HG02642 (cell line): Measurements from ENCODE around the gene DNTT.
"Not testable (repeated sequence)": the region's sequence is repeated elsewhere in the genome, so short reads cannot be mapped to it uniquely, and the experiment has no call there.

Experiments
- ATAC-seq: cut with Tn5 transposase; IDR thresholded peaks from one replicate; pipeline ENCODE4 v1.9.1; 2021; ENCODE audit warnings: mild to moderate bottlenecking; ENCODE audit not compliant: unreplicated experiment, poor library complexity

The DNTT gene

DNA sequence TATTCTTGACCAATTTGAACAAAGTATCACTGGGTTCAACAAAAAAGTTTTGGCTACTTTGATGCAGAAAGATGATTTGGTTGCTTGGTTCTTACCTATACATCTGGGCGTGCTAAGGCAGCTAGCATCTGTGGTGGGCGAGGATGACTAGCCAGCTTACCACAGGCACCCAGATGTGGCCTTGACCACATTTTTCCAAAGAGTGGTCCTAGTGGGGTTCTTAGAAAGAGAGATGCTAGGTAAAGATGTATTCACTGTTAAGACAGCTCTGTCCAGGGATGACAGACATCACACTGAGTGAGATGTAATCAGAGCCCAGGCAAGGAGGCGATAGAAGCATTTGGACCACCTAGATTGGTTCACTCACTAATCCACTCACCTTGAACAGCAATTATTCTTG lies 785 bp downstream of the DNTT start:
- ATAC-seq, result no peak

DNA sequence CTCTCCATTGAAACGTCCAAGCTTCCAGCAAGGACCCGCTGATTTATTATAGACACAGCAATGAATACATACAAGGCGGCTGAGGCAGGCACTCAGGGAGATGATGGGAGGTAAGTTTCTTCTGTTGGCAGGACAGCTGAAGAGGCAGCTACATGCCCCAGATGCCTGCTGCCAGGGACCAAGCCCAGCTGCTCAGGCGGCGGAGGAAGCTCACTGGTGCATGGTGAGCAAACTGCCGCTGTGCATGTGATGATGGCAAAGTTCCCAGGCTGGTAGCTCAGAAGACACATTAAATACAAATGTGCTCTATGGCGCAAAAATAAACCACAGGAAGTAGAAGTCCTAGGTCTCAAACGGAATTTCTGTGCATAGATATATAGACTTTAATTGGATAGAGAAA lies 2.3 kb downstream of the DNTT start:
- ATAC-seq, result peak; percentile 64

DNA sequence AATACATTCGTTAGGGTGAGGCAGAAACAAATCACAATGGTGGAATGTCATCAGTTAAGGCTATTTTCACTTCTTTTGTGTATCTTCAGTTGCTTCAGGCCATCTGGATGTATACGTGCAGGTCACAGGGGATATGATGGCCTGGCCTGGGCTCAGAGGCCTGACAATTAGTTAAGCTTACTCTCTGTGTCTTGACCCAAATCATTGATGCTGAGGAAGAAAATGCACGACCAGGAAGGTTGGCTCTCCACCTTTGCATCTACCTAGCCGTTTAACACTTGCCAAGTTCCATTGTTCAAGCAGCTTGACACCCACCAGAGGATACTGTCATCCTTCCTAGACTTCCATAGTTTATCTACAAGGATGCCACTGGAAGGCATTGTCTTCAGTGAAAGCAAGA lies 4.6 kb downstream of the DNTT start:
- ATAC-seq, result not testable (repeated sequence)

DNA sequence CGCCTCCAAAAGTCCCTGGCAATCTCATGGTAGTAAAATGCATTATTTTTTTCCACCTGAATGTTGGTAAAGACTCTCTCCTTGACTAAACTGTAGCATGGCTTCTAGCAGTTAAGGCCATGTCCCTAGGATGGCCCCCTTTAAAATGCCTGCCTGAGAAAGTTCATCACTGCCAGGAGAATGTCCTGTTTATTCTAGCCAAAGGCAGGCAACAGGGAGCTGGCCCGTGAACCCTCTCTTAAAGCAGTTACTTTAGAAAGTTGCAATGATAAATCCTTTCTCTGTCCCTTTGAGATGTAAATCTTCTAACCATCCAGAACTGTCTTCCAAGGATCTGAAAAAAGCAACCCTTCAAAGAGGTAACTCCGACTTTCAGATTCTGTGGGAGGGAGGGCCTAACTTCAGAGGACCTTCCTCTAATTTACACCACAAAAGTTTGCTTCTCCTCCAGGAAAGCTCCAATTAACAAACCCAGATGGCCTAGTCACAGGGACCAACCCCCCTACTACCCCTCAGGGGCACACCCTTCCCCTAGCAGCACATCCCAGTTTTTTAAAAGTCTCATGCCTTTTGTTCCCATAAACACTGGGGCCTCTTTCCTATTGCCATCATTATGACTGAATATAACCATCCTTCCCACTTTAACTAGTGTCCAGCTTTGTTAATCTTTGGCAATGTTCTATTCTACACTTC lies 5.5 kb downstream of the DNTT start:
- no peak for ATAC-seq

DNA sequence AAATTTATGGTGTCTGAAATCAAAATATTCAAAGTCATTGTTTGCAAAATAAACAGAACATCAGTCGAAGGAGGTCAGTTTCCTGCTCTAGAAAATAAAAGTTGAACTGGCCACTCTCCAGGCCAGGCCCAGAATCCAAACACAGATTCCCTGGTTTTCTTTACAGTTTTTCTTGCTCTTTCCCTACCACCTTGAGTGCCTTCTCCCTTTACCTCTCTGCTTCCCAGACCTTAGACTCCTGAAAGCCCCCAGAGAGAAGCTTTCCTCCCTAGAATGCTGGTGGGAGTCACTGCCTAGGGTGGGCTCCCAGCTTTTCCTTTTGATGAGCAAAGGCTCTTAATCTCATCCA lies 6.1 kb downstream of the DNTT start:
- ATAC-seq, result no peak

DNA sequence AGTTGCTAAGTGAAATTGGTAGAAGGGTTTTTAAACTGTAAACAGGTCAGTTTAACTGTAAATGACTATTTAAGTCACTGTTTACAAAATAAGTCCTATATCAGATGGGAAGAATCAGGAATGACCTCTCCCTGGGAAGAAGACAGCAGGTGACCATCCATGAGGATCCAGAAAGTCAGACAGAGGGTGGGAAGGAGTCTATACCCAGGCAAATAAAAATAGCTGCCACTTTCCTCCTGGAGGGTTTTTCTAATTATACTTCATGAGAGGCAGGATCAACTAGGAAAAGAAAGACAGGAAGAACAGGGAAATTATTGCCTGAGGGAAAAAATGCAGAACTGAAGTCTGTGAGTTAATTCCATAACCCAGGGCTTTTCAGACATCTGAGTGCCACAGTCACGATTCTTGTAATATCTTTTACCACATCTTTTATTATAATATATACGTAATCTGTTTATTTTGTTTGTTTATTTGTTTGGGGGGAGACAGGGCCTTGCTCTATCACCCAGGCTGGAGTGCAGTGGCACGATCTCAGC lies 7.0 kb downstream of the DNTT start:
- ATAC-seq, result no peak

DNA sequence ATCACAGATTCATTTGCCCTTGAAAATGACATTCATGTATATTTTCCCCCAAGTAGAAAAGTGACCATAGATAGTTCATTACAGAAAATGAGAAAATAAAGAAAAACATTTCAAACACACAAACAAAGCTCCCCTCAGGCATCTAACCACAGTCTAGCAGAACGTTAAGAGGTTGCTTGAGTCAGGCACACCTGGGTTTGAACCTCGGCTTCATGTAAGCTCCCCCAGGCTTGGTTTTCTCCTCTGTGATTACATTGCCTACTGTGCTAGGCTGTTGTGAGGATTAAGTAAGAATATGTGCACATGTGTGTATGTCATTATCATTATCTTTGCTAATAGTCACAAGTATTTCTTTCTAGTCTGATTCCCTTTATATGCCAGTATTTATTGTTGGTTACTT lies 9.1 kb downstream of the DNTT start:
- ATAC-seq, result no peak

DNA sequence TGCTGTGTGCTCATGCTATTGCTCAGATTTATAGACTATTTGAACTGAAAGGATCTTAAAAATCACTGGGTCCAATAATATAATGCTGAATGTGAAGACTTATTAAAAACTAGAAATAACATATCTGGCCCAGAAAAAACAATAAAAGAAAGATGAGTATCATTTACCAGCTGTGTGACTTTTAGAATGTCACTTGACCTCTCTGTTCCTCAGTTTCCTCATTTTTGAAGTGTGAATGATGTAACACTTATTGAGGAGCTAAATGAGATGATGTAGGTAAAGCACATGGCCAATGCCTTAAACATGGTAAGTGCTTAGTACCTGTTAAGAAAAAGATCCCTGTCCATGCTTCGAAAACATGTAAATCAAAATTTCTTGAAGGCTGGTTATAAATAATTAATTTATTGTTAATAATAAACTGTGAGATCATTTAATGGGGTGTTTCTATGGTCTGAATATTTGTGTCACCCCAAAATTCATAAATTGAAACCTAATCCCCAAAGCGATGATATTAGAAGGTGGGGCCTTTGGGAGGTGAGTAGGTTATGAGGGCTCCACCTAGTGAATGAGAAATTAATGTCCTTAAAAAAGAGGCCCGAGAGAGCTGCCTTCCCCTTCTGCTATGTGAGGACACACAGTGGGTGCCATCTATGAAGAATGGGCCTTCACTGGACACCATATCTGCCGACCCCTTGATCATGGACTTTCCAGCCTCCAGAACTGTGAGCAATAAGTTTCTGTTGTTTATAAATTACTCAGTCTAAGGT lies 13.0 kb downstream of the DNTT start:
- no peak for ATAC-seq

DNA sequence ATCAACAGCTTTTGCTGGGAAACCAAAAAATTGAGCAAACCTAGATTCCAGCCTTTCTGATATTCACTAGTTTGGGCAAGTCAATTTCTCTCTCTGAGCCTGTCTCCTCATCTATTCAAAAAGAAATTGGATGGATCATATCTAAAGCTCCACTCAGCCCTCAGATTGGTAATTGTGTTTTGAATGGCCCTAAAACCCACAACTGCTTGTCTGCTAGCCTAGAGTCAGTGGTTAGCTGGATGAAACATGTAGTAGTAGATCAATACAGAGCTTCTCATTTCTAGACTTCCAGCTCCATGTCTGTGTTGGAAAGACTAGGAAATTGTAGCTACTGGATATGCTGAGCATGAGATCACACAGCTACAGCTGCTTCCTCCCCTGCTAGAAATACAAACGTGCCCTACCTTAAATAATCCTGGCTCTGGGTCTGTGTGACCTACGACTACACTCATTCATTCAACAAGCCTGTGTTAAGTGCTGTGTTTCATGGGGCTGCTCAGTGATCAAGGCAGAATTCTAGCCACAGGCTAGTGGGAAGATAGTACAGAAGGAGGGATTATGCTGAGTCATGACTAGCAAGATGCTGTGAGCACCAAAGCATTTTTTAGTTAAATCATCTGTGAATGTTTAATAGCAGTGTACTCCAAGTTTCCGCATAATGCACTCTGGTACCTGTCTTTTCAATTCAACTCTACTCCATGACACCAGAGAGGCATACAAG lies 15.7 kb downstream of the DNTT start:
- ATAC-seq, result no peak

DNA sequence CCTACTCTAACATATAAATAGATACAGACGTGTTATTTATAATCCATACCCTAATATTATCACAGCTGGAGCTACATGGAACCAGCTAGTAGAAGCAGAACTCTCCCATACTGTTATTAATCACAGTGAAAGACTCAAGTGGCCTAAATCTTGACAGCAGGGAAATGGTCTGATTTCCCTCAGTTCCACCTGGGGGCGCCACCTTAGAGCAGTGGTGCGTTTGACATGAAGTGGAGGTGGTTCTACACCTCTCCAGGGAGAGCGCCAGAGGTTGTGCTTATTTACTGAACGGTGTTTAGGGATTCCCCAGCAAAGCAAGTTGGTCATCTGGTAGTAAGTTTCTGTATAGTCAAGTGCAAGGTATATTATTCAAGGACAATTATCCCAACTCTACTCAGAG lies 17.6 kb downstream of the DNTT start:
- ATAC-seq, result no peak

DNA sequence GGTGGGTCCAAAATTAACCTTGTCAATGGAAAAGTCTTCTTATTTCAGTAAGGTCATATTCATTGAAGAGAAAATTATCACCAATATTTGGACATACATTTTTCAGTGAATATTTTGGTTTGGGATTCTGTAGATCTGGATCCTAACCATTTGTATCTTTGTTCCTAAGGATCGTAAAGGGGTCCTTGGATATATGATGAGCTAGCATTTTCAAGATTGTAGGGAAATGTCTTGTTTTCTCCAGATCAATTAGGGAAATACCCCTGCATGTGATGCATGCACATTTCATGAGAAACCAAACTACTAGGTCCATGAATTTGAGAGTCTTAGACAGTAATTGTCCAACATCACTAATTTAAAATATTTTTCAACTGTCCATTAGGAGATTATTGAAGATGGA lies 18.0 kb downstream of the DNTT start:
- no peak for ATAC-seq

DNA sequence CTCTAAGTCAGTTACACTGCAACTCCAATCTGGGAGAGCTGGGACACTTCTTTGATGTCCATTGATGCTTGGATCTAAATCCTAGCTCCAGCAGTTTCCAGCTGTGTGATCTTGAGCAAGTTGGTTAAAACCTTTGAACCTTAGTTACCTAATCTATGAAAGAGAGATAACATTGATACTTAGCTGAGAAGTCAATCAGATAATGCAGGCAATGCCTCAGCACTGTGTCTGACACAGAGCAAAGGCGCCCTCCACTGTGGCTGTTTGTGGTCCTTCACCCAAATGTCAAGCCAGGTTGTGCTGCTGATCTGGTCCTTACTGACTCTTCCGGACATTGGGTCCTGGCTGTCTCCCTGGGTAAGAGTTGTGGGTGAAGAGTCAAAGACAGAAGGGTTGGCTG lies 20.2 kb downstream of the DNTT start:
- no peak for ATAC-seq

DNA sequence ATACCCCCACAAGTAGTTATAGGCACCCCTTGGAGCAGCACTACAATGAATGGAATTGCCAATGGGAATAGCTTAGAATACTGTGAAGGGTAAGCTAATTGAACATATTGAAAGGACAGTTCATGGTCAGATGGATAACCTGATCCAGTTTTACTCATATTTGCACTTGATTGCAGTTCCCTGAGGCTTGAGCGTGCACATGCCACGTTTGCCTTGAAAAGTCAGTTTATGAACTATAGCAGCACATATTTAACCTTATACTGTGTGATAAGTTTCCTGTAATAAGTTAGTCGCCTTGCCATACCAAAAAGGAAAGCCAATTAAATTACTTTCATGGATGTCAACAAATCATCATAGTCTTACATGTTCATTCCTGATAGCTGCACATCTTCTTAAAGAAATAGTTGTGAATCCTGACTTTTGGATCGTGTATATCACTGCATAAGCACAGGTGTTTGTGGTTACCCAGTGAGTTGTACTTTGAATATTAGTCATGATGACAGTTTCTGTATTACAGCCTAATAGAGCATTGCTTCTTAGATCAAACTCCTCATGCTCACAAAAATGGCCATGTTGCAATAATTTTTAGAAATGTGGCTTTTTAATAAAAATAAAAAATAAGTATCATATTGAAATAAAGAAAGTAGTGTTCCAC lies 21.6 kb downstream of the DNTT start:
- peak; percentile 93 for ATAC-seq

DNA sequence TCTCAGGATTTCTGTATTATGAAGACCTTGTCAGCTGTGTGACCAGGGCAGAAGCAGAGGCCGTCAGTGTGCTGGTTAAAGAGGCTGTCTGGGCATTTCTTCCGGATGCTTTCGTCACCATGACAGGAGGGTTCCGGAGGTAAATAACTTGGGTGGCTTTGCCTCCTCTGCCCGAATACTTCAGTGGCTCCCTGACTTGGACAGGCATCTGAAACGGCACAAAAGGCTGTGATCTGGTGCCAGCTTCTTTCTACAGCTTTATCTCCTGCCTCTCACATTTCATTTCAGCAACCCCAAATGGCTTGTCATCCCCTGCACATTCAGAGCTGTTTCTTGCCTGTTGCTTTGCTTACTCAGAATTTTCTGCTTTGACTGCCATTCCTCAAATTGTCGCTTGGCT lies 23.2 kb downstream of the DNTT start:
- no peak for ATAC-seq

DNA sequence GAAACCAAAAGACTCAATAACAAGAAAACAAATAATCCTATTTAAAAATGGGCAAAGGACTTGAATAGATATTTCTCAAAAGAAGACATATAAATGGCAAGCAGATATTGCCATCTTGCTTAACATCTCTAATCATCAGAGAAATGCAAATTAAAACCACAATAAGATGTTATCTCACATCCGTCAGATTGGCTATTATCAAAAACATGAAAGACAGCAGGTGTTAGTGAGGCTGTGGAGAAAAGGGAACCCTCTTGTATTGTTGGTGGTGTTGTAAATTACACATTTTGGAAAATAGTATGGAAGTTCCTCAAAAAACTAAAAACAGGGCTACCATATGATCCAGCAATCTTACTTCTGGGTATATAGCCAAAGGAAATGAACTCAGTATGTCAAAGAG lies 28.9 kb downstream of the DNTT start:
- no peak for ATAC-seq

DNA sequence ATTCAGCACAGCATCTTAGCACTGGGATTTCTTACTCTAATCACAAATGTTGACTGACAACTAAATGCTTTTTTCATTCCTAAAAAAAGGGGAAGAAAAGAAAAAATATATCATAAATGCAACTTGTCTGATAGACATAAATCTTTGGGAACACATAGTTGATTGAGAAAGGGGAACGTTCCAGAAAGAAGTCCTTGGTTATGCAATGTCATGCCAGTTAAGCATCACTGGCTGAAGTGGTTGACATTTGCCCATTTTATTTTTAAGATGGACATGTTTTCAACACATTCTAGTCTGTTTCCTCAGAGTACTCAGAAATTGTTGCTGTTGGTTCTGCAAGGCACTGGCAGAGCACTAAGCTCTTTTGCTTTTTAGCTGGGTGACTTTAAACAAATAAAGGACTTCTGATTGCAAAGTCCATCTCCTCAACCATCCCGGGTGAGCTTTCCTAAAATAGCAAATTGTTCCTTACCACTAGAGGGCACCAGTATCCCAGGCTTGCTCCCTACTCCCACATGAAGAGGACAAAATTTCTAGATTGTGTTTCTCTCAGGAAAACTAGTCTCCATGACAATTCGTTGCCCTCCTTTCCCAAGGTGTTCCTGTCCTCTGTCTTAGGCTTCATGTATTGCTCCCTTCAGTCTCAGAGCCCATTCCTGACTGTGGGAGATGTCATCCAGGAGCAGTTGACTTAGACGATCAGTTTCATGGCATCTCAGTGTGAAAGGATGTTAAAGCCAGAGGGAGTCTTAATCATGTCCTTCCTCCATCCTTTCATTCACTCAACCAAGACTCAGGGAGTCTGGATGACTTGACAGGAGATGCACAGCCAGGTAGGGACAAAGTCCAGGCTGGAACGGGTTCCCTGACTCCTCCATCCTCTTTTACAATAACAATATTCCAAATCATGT lies 30.6 kb downstream of the DNTT start:
- no peak for ATAC-seq

DNA sequence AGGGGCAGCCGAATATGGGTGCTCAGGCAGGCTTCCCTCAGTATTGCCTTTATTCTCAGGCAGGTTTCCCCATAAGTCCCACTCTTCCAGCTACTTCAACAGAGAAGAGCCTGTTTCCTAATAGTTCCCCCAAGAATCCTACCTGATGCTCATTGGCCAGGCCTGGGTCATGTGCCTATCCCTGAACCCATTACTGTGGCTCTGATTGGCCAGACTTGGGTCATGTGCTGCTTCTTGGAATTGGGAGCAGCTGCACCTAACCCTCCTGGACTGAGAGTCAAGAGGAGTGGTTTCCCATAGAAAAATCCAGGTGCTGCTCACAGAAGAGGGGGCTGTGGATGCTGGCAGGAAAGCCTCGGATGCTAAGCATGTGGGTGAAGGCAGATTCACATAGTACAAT lies 32.9 kb downstream of the DNTT start:
- no peak for ATAC-seq

DNA sequence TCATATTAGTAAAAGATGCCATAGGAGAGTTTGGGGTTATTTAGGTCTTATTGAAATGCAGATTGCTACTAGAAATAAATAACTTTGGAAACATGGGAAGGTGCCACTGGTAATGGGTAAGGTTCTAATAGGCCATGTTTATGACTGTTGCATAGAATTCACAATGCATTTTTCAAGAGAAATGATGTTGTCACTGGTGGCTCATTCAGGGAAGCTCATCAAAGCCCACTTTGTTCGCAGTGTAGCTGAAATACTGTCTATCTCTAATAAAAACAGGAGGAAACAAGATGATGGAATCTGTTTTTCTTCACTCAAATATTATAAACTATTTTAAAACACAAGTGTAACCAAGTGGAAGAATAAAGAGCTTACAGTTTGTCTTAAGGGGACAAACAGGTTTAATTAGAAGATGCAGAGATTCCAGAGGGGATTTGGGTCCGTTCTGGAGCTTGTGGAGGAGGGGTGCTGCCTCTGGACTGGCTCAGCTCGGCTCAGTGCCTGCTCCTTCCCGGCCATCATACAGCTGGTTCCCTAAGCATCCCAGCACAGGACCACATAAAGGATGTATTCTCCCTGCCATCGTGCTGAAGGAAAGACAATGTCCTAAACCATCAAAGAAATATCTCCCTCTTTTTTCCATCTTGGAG lies 34.2 kb downstream of the DNTT start:
- no peak for ATAC-seq

DNA sequence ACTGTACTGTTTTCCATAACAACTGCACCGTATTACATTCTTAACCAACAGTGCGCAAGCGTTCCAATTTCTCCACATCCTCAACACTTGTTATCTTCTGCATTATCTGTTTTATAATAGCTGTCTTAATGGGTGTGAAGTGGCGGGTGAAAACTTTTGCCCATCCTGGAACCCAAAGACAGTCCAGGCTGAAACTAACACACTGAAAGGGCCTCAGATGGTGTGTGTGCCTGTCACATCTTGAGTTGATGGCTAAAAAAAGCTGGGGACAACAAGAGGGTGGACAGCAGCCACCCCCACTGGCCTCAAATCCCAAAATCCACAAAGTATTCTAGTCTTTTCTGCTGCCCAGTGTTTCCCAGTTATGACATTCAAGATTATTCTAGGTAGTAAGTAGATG lies 35.1 kb downstream of the DNTT start:
- no peak for ATAC-seq
